Central memory CD4-positive, alpha-beta T cell (primary cell): ENCODE data around the gene SLC40A1.

Source experiments
- DNase-seq: peaks from one replicate; pipeline ENCODE4 v3.0.0; 2022

Gene SLC40A1

DNA sequence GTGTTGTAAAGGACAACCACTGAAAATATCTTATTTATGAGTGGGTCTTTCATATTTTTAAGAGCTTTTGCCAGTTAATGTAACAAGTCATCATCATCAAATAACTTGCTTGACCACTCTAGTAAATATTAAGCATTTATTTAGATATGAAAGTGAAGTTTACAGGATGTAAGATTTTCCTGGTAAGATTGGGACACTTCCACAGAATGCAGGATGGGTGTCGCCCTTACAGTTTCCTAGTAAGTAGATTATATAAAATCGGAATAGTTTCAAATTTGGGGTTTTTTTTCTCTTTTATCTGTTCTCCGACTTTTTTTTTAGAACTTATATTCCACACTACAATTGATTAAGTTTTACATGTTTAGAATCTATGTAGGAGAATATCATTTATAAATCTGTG is 14.8 kb upstream of the SLC40A1 start:
- no peak for DNase-seq

DNA sequence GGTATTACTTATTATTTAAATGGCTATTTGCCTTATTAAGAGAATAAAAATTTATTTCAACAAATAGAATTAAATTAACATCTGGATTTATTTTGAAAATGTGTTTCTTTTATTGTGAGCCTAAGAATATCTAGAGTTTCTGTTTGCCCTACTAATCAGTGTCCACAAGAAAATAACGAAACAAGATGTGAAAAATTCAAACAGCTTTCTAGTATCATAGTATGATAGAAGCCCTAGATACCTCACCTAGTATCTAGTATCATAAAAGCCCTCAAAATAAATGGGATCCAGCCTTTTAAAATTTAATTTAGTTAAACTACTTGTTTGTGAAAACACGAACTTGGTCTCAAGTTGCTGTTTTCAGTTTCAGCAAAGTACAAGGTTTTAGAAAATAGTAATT is 13.7 kb upstream of the SLC40A1 start:
- DNase-seq: no peak

DNA sequence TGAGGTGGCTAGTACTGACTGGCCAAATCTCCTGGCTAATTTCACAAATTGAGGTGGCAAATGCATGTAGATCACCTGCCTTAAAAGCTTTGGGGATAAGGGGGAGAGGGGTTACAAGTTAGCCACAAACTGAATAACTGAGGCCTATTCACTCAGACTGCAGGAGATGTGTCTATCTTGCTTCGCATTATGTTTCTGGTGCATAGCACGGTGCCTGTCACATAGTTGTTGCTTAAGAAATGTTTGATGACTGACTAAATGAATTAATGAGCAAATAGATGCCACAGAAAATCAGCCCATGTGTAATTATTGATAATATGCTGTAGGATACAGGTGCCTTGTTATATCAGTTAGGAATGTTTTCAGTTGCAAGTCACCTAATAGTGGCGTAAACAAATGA is 12.5 kb upstream of the SLC40A1 start:
- DNase-seq: no peak

GRCh38 chr2:189592353-189592984 is 11.9 kb upstream of the SLC40A1 start:
- DNase-seq: no peak

DNA sequence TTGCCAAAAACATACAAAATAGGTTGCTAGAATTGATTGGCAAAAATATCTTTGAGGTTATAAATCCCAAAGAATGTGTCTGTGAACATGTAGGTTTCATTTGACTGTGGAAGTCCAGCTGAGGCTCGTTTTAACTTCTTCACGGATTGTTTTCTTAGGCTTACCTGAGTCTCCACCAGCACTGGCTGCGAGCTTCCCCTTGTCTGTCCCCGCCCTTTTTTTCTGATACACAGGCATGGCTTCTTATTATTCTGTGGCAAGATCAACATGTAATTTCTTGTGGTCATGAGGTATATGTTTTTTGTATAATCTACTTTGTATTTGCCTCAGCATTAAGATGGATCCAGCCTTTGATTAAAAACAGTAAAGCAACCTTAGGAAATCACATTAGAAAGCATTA is 7.2 kb upstream of the SLC40A1 start:
- no peak for DNase-seq

- DNase-seq: no peak
Measured at GRCh38 chr2:189585226-189585756, 4.7 kb upstream of the SLC40A1 start.

- DNase-seq: no peak
Measured at GRCh38 chr2:189584686-189585085, 4.1 kb upstream of the SLC40A1 start.

GRCh38 chr2:189583227-189584198 is 2.9 kb upstream of the SLC40A1 start:
- DNase-seq: no peak

DNA sequence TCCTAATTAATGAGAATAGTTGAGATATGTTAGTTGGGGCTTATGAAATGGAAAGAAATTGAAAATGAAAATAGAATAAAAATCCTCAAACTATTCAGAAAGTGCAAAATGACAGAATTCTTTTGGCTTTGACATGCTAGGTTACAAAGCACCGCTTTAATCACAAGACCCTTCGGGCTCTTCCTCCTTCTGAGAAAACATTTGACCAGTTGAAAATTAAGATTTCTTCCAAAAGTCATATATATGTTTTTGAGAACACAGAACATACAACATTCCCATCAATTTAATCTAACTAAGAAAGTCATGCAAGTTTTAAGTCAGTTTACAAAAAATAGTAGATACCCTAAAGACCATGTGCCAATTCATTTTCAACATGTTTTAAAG is 2.2 kb upstream of the SLC40A1 start:
- DNase-seq: no peak

DNA sequence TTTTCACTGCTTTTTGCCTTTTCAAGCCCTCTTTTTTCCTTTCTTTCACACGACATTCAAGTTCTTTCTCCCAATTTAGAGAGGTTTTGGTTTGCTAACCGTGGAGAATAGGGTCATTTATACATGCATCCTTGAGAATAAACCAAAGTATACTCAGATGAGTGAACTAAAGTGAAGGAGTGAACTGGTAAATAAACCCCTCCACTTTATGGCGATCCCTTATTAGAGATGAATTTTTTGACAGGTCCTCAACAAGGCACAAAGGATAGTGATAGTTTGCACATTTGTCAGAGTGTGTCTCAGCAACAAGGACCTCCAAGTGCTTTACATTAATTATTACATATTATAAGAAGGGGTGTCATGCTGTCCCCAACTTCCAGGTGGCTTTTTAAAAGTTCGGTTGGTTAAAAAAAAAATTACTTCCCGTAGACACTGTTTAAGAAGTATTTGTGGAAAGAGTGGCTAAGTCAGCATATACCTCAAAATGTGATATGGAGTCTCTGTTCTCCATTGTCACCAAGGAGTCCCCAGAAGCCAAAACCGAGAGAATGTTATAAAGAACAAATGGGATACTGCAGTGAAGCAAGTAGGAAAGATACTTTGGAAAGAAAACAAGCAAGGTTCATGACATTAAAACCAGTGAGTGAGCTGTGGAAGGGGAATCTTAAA is 1.7 kb upstream of the SLC40A1 start:
- DNase-seq: no peak

DNA sequence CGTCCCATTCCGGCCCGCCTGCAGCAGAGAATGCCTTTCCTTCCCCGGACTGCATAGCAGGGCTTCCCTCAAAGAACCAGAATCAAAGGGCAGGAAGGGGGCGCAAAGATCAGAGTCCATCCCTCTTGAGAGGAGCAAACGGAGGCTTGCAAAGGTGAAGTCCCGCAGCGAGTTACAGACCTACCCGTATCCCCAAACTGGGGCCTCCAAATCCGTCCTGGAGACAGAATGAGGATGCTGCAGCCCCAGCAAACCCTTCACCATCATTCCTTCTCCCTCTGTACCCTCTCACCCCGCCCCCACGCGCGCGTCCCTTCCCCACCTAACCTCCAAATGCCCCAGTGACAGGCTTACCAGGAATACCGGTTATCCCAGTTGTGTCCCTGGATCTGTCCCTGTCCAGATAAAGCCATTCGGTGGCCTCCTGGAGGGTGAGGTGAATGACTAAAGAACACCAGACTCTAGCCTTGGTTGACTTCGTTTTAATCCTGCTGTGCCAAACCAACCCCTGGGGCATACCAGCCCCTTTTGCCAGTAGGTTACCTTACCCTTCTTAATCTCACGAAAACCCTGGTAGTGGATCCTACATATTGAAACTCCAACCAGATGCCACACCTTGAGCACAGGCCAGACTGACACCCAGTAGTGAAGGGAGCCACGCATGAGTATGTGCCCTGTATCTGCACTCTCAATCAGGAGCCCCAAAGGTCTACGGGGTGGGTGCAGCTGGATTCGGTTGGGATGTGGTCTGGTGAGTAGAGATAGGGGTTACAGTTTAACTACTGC is 961 bp upstream of the SLC40A1 start:
- DNase-seq: peak; percentile 13

- DNase-seq: peak; percentile 30
Measured at GRCh38 chr2:189580241-189580651, 340 bp downstream of the SLC40A1 start.

- no peak for DNase-seq
Measured at GRCh38 chr2:189579585-189580186, 900 bp downstream of the SLC40A1 start.

DNA sequence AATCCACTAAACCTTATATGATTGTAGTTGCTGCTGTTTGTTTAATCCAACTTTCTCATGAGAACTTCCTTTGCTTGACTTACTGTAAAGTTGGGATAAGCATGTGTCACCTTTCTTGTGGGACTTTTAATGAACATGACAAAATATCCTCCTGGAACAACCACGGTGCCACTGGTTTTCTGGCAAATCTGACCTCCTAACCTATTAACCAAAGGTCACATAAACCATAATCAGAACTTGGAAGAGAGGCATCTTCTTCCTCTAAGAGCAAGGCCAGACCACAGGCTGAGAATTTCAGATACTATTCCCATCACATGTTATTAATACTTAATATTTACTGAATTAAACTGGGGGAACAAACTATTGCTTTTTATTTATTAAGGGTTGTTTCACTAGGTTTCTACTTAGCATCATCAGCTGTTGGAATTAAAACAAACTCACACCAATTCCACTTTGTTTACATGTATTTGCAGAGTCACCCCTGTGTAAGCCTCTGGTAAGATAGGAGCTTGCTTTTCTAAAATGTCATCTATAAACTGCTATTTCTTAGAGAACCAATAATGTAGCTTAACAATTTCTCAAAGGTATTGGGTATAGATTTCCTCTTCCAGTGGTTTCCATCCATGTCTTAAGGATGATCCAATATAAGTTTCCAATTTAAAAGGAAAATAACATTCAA is 2.2 kb downstream of the SLC40A1 start:
- no peak for DNase-seq

GRCh38 chr2:189577121-189577520 is 3.5 kb downstream of the SLC40A1 start:
- DNase-seq: no peak

DNA sequence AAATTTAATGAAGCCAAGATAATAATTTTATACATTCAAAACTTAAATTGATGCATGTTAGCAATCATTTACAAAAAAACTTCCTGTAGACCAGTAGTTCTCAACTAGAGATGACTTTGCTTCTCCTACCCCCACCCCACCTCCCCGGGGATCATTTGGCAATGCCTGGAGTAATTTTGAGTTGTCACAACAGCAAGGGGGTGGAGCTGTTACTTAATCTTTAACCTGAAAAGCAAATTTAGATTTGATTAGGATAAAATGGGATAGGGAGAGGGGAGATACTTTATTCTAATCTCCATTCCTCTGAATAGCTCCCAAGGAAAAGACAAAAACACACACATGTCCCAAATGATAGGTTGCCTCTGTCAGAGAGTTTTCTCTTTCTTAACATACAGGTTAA is 4.2 kb downstream of the SLC40A1 start:
- DNase-seq: no peak

DNA sequence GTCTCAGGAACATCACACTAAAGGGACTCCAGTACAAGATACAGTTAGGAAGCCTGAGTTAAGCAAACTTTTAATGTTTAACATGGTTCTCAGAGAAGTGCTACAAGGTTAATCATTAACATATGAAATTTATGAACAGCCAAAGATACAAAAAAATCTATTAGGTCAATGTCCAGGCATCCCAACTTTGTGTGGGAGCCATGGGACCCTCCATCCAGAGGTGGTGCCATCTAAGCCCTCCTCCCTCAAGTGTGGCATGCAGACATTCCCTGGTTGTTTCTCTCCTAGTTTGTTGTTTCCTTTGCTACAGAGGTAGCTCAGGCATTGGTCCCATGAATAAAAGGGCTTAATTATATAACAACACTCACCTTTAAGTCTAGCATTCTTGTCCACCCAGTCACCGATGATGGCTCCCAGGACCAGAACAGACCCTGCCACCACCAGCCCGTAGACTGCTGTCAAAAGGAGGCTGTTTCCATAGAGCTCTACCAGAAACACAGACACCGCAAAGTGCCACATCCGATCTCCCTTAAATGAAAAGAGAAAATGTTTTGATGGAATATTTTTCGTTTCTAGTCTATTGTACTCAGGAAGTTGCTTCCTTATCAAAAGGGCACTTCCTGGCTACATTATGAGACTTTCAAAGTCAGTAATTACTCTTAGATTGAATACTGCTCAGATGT is 5.7 kb downstream of the SLC40A1 start:
- peak; percentile 27 for DNase-seq

DNA sequence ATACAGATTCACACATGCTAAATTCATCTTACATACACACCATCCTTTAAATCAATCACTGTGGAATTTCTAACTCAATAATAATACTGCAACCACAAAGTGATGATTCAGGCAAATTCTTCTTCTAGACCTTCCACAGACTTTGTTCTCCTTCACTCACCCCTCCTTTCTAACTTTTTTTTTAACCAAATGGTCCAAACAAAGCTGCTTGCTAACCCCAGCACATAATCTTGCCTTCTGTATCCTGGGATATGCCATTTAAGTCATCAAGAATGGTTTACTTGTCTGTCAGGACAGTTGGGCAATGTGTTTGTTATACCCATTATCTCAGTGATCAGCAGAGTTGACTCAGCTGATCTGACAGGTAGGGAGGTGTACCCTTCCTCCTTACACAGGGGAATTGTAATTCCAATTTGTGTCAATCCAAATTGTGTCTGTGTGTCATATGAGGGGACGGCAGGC is 10.0 kb downstream of the SLC40A1 start:
- DNase-seq: no peak

- no peak for DNase-seq
Measured at GRCh38 chr2:189569295-189569910, 11.2 kb downstream of the SLC40A1 start.

- DNase-seq: no peak
Measured at GRCh38 chr2:189566046-189566445, 14.5 kb downstream of the SLC40A1 start.
